DOHH2 (cell line): ENCODE data around the gene ATP2B2.

Experiments
- EZH2phosphoT487 ChIP-seq: fragments of 200-600 bp; sonication (generic); IDR thresholded peaks from 2 replicates; pipeline ENCODE4 v1.6.1; 2017; ENCODE audit warnings: borderline replicate concordance, mild to moderate bottlenecking, antibody characterized with exemption, low read length, moderate library complexity, mixed read lengths
- TF ChIP-seq, protein P1 (sequence below): fragments of 200-600 bp; sonication (generic); IDR thresholded peaks from one replicate; pipeline ENCODE4 v1.5.1; 2014; ENCODE audit warnings: antibody characterized with exemption, mild to moderate bottlenecking, low read depth, low read length; ENCODE audit not compliant: poor library complexity, severe bottlenecking

DNA sequence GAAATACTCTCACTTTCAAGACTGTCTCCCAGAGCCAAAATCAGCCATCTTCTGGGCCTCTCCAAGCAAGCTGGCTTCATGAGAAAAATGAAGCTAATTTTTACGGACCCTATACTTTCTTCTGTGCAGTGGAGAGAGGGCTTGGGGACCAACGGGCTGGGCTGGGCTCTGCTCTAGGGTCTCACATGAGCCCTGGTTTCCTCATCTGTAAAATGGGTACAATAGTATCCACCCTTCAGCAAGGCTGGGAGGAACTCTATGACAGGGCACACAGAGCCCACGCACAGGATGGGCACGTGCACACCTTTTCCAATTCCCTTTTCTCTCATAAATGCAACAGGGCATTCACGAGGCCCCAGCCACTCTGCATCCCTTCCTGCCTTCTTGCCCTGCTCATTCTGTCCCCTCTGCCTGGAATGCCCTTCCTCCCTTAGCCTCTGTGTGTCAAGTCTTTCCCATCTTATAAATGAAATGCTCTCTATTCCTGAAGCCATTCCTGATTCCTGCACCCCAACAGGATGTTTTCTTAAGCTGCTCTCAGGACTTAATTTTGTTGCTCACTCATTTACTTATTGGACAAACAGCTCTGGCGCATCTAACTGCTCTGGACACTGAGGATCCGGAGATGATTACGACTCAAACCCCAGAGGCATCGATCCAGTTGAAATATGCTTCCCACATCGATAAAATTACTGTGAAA lies 151.6 kb downstream of the ATP2B2 start:
- TF ChIP-seq, protein P1, sequence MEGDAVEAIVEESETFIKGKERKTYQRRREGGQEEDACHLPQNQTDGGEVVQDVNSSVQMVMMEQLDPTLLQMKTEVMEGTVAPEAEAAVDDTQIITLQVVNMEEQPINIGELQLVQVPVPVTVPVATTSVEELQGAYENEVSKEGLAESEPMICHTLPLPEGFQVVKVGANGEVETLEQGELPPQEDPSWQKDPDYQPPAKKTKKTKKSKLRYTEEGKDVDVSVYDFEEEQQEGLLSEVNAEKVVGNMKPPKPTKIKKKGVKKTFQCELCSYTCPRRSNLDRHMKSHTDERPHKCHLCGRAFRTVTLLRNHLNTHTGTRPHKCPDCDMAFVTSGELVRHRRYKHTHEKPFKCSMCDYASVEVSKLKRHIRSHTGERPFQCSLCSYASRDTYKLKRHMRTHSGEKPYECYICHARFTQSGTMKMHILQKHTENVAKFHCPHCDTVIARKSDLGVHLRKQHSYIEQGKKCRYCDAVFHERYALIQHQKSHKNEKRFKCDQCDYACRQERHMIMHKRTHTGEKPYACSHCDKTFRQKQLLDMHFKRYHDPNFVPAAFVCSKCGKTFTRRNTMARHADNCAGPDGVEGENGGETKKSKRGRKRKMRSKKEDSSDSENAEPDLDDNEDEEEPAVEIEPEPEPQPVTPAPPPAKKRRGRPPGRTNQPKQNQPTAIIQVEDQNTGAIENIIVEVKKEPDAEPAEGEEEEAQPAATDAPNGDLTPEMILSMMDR: no peak
- no peak for TF ChIP-seq EZH2phosphoT487
